GM12875 (cell line): ENCODE measurements around the gene MUL1.
"Not testable (repeated sequence)": the region's sequence is repeated elsewhere in the genome, so short reads cannot be mapped to it uniquely, and the experiment has no call there.

Source experiments
- H3K4me3 ChIP-seq: one replicate; pipeline ENCODE4 v1.5.1; 2011; ENCODE audit warnings: low read depth, low read length, control low read depth
- CTCF ChIP-seq: IDR thresholded peaks from 2 replicates; pipeline ENCODE4 v1.5.1; 2011; ENCODE audit warnings: low read depth, mild to moderate bottlenecking, control low read depth, inconsistent platforms, low read length, moderate library complexity, borderline replicate concordance; ENCODE audit not compliant: insufficient read depth

Gene MUL1

GRCh38 chr1:20530306-20530705 is 22.4 kb upstream of the MUL1 start:
- no peak overlapping the region for H3K4me3 ChIP-seq
- no peak for TF ChIP-seq CTCF

GRCh38 chr1:20528221-20528620 is 20.3 kb upstream of the MUL1 start:
- TF ChIP-seq CTCF = no peak
- no peak overlapping the region for H3K4me3 ChIP-seq

- TF ChIP-seq CTCF = no peak
- H3K4me3 ChIP-seq = no peak overlapping the region
Measured at GRCh38 chr1:20526267-20526666, 18.3 kb upstream of the MUL1 start.

- no peak overlapping the region for H3K4me3 ChIP-seq
- peak; percentile 82 for TF ChIP-seq CTCF
Measured at GRCh38 chr1:20521960-20522861, 14.3 kb upstream of the MUL1 start.

- not testable (repeated sequence) for H3K4me3 ChIP-seq
Measured at GRCh38 chr1:20519609-20520262, 11.8 kb upstream of the MUL1 start.

- no peak overlapping the region for H3K4me3 ChIP-seq
- no peak for TF ChIP-seq CTCF
Measured at GRCh38 chr1:20511518-20512428, 3.8 kb upstream of the MUL1 start.

GRCh38 chr1:20508411-20508771 is 440 bp upstream of the MUL1 start:
- peak overlapping the region; percentile 90 for H3K4me3 ChIP-seq
- TF ChIP-seq CTCF = no peak
